Activated T-cell treated with anti-CD3 and anti-CD28 coated beads, Interleukin-2, amount 50 U/mL, for 4 hours (primary cell): ENCODE data around the gene MPPE1. TPM values are rescaled to one million over a fixed set of nuclear protein-coding genes. Genes with fewer than 3 reads are reported as not detected.
"Not testable (repeated sequence)": the region's sequence is repeated elsewhere in the genome, so short reads cannot be mapped to it uniquely, and the experiment has no call there.

Experiments
- ATAC-seq, 2 donors: fragments of 200-7000 bp; cut with Tn5 transposase; one replicate each; pipeline ENCODE4 v1.10.0; 2021
- DNase-seq: peaks from one replicate; pipeline ENCODE4 v3.0.0-alpha.2; 2020
- H3K27me3 Mint-ChIP-seq: one replicate; pipeline ENCODE4 v1.8.0; 2021; ENCODE audit warnings: low read depth, mixed read lengths
- H3K36me3 Mint-ChIP-seq: one replicate; pipeline ENCODE4 v1.8.0; 2022; ENCODE audit warnings: mixed read lengths; ENCODE audit not compliant: insufficient read depth
- H3K4me1 Mint-ChIP-seq: one replicate; pipeline ENCODE4 v1.8.0; 2021; ENCODE audit warnings: low read depth, mixed read lengths
- H3K4me3 Mint-ChIP-seq: one replicate; pipeline ENCODE4 v1.8.0; 2021; ENCODE audit warnings: mild to moderate bottlenecking, moderate library complexity, mixed read lengths
- H3K9me3 Mint-ChIP-seq: one replicate; pipeline ENCODE4 v1.8.0; 2021; ENCODE audit warnings: mixed read lengths
- total RNA-seq, 3 donors: library from RNA; stranded (reverse); gene quantifications; one replicate each; pipeline ENCODE4 v1.2.1, GENCODE V29; 2021

MPPE1 gene
- total RNA-seq, 3 donors from 2014 or later = 31.4 to 33.9 (median 31.6) TPM

GRCh38 chr18:11861583-11862288 lies 46.4 kb downstream of the MPPE1 start:
- Mint-ChIP-seq H3K36me3 (no peaks in the 10 kb centered on the region), H3K4me1 (peaks cover 3% of the 10 kb centered on the region), H3K4me3 (no peak overlapping the region), H3K9me3 (no peaks in the 10 kb centered on the region), H3K27me3 (peaks cover 9% of the 10 kb centered on the region)
- ATAC-seq (no peak), DNase-seq (no peak)

GRCh38 chr18:11860594-11861450 lies 47.3 kb downstream of the MPPE1 start:
- H3K4me1 Mint-ChIP-seq = peaks cover 3% of the 10 kb centered on the region
- peaks cover 7% of the 10 kb centered on the region for H3K27me3 Mint-ChIP-seq
- no peaks in the 10 kb centered on the region for H3K9me3 Mint-ChIP-seq
- ATAC-seq (no peak), DNase-seq (no peak)
- no peak overlapping the region for H3K4me3 Mint-ChIP-seq
- H3K36me3 Mint-ChIP-seq = no peaks in the 10 kb centered on the region

DNA sequence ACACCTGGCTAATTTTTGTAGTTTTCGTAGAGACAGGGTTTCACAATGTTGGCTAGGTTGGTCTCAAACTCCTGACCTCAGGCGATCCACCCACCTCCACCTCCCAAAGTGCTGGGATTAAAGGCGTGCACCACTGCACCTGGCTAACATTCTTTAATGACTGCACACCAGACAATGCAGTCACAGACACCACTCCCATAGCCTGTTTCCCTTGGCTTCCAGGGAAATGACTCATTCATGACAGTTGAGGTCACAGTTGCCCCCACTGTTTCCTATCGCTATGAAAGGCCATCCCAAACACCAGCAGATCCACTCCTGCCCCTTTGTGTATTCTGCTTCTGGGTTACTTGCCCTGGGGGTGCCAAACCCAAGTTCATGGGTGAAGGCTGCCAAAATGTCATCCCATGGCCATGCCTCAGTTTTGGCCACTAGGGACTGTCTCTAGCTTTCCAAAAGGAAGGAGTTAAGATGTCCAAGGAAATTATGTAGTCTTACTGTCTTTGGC lies 48.2 kb downstream of the MPPE1 start:
- DNase-seq (no peak), ATAC-seq (peak in 1 of 2 donors; percentile 43)
- H3K36me3 Mint-ChIP-seq = no peaks in the 10 kb centered on the region
- H3K27me3 Mint-ChIP-seq = peaks cover 5% of the 10 kb centered on the region
- peaks cover 4% of the 10 kb centered on the region for H3K4me1 Mint-ChIP-seq
- H3K4me3 Mint-ChIP-seq = no peak overlapping the region
- no peaks in the 10 kb centered on the region for H3K9me3 Mint-ChIP-seq

- no peak for ATAC-seq
- DNase-seq = no peak
- H3K27me3 Mint-ChIP-seq = no peaks in the 10 kb centered on the region
- peaks cover 6% of the 10 kb centered on the region for H3K4me1 Mint-ChIP-seq
- no peak overlapping the region for H3K4me3 Mint-ChIP-seq
- no peaks in the 10 kb centered on the region for H3K9me3 Mint-ChIP-seq
- H3K36me3 Mint-ChIP-seq = no peaks in the 10 kb centered on the region
Measured at GRCh38 chr18:11859282-11859830, 48.8 kb downstream of the MPPE1 start.

DNA sequence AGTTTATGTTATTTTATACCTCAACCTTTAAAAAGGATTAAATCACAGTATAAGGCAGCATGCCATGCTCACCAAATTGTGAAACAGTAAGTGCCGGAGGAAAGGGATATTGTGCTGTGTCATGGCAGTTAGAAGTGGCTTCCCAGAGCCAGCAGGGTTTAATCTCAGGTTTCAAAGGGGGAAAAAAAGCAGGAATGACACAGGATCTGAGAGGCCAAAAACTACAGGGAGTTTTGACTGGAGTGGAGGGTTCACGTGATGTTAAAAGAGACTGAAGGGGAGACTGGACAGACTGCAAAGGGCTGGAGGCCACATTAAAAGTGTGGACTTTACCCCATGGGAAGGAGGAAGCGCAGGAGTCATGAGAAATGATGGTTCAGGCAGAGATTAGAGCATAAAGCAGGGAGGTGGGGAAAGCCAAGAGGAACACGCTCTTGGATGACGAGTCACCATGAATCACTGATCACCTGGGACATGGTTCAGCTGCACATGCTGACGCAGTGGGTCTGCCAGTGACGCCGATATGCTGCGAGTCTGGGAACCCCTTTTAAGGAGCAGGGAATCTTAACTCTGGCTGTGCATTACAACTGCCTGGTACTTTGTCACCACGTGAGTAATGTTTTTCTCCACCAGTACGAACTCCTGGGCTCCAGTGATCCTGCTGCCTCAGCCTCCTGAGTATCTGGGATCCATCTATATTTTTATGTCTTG lies 50.8 kb downstream of the MPPE1 start:
- DNase-seq (no peak), ATAC-seq (no peak)
- Mint-ChIP-seq H3K4me3 (no peak overlapping the region), H3K9me3 (no peaks in the 10 kb centered on the region), H3K4me1 (peaks cover 21% of the 10 kb centered on the region), H3K36me3 (no peaks in the 10 kb centered on the region), H3K27me3 (no peaks in the 10 kb centered on the region)

GRCh38 chr18:11854554-11854953 lies 53.6 kb downstream of the MPPE1 start:
- DNase-seq, ATAC-seq, H3K27me3 Mint-ChIP-seq, H3K4me3 Mint-ChIP-seq, H3K36me3 Mint-ChIP-seq, H3K9me3 Mint-ChIP-seq: not testable (repeated sequence)
- peaks cover 36% of the 10 kb centered on the region for H3K4me1 Mint-ChIP-seq

GRCh38 chr18:11851806-11852337 lies 56.2 kb downstream of the MPPE1 start:
- Mint-ChIP-seq H3K27me3 (no peaks in the 10 kb centered on the region), H3K4me3 (peak overlapping the region; percentile 100), H3K9me3 (no peaks in the 10 kb centered on the region), H3K36me3 (peaks cover 3% of the 10 kb centered on the region), H3K4me1 (peaks cover 36% of the 10 kb centered on the region)
- peak; percentile 43 to 46 for ATAC-seq
- peak; percentile 13 for DNase-seq

- H3K36me3 Mint-ChIP-seq = peaks cover 3% of the 10 kb centered on the region
- peak; percentile 95 to 96 for ATAC-seq
- H3K27me3 Mint-ChIP-seq = no peaks in the 10 kb centered on the region
- peaks cover 36% of the 10 kb centered on the region for H3K4me1 Mint-ChIP-seq
- H3K4me3 Mint-ChIP-seq = peak within 1 kb of the TSS; percentile 100
- DNase-seq = peak; percentile 96
- no peaks in the 10 kb centered on the region for H3K9me3 Mint-ChIP-seq
Measured at GRCh38 chr18:11851146-11851805, 56.8 kb downstream of the MPPE1 start, which contains the start of gene CHMP1B. Gene CHMP1B, plus strand, starts transcription at chr18:11851413. Its CDS starts 99 bp downstream, at chr18:11851512.

DNA sequence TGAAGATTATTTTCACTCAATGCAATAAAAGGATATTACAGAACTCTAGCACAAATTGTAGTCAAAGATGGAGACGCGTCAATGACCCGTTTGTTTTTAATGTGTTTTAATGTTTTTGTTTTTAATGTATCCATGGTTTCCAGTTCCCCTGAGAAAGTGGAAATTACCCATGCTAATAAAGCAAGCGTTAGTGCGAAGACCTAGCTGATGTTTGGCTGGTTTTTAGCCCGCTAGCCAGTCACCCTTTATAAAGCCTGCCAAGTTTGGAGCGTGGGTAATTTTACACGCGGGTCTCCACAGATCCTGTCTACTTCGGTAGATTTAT lies 57.3 kb downstream of the MPPE1 start:
- H3K36me3 Mint-ChIP-seq = peaks cover 3% of the 10 kb centered on the region
- peaks cover 36% of the 10 kb centered on the region for H3K4me1 Mint-ChIP-seq
- H3K9me3 Mint-ChIP-seq = no peaks in the 10 kb centered on the region
- no peak for DNase-seq
- peak overlapping the region; percentile 100 for H3K4me3 Mint-ChIP-seq
- H3K27me3 Mint-ChIP-seq = no peaks in the 10 kb centered on the region
- ATAC-seq = peak; percentile 35 to 42

- peaks cover 34% of the 10 kb centered on the region for H3K4me1 Mint-ChIP-seq
- H3K4me3 Mint-ChIP-seq = peak overlapping the region; percentile 100
- H3K36me3 Mint-ChIP-seq = peaks cover 3% of the 10 kb centered on the region
- H3K9me3 Mint-ChIP-seq = no peaks in the 10 kb centered on the region
- peak; percentile 34 for DNase-seq
- no peaks in the 10 kb centered on the region for H3K27me3 Mint-ChIP-seq
- peak in 1 of 2 donors; percentile 6 for ATAC-seq
Measured at GRCh38 chr18:11849841-11850634, 58.1 kb downstream of the MPPE1 start.

- Mint-ChIP-seq H3K9me3 (no peaks in the 10 kb centered on the region), H3K36me3 (peaks cover 3% of the 10 kb centered on the region), H3K4me1 (peaks cover 32% of the 10 kb centered on the region), H3K27me3 (no peaks in the 10 kb centered on the region), H3K4me3 (no peak overlapping the region)
- no peak for DNase-seq
- no peak for ATAC-seq
Measured at GRCh38 chr18:11849279-11849678, 58.8 kb downstream of the MPPE1 start.

DNA sequence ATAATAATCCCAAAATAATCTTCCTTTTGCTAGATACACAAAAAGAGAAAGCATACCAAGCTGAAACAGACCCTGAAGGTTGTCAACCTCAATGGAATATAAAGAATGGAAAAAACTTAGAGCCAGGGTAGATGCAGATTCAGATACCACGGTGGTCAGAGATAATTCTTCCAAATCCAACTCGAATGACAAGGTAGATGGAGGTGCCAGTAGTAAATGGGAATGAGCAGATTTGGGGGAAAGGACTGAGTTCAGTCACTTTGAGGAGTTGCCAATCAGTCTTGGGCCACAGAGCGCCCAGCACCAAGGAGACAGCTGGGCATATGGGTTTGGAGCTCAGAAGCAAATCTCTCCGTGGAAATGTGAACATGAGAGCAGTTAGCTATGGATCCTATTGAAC lies 60.3 kb downstream of the MPPE1 start:
- Mint-ChIP-seq H3K36me3 (peaks cover 3% of the 10 kb centered on the region), H3K4me3 (no peak overlapping the region), H3K4me1 (peaks cover 21% of the 10 kb centered on the region), H3K9me3 (no peaks in the 10 kb centered on the region), H3K27me3 (no peaks in the 10 kb centered on the region)
- DNase-seq (no peak), ATAC-seq (no peak)

DNA sequence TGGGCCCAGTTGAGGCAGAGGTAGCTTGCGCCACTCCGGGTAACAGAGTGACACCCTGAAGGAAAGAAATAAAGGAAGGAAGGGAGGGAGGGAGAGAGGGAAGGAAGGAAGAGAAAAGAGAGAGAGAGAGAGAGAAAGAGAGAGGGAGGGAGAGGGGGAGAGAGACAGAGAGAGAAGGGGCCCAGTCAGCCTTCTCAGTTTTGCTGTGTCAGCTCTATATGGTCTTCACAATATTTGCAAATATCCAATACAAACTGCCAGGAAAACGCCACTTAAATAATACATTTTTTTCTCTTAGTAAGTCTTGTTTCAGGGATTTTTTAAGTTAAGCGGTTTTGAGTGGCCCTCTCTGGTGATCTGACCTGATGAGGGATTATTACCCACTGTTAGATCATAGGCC lies 62.5 kb downstream of the MPPE1 start:
- Mint-ChIP-seq H3K4me3 (no peak overlapping the region), H3K9me3 (no peaks in the 10 kb centered on the region), H3K36me3 (no peaks in the 10 kb centered on the region), H3K4me1 (peaks cover 13% of the 10 kb centered on the region), H3K27me3 (no peaks in the 10 kb centered on the region)
- ATAC-seq (no peak), DNase-seq (no peak)
